ENCODE measurements around the gene TMEM154. TPM values are rescaled to one million over a fixed set of nuclear protein-coding genes. Genes with fewer than 3 reads are reported as not detected.

TMEM154 gene
- total RNA-seq, 1 experiment from 2014 or later, result 41.5 TPM

GRCh38 chr4:152607178-152607577, 72.6 kb downstream of the TMEM154 start:
- Mint-ChIP-seq H3K9me3 (ENCODE audit: unreplicated experiment) (no peaks in the 10 kb centered on the region), H3K27me3 (ENCODE audit: insufficient read depth, unreplicated experiment) (no peaks in the 10 kb centered on the region), H3K4me1 (ENCODE audit: insufficient read depth, unreplicated experiment) (no peaks in the 10 kb centered on the region), H3K4me3 (ENCODE audit: unreplicated experiment) (no peak overlapping the region), H3K27ac (ENCODE audit: low read depth, unreplicated experiment) (no peak overlapping the region), H3K36me3 (ENCODE audit: insufficient read depth, unreplicated experiment) (no peaks in the 10 kb centered on the region)
- no peak for TF ChIP-seq CTCF (IDR thresholded peaks at IDR 0.05; ENCODE audit: unreplicated experiment)
- POLR2A ChIA-PET, result interaction anchor here (0.6 to 1.2 kb wide), 3 partner anchors 8 to 134 kb away, joined by 3 read pairs; no protein-coding TSS in a partner anchor
- CTCF ChIA-PET, result no interaction called here
- no TSS peak for BruUV-seq (replicated peaks)
- intact Hi-C loops (cut with micrococcal nuclease), result no loop called here
- no peak for DNase-seq (ENCODE audit: unreplicated experiment)

- no TSS peak for BruUV-seq (replicated peaks)
- H3K27me3 Mint-ChIP-seq (ENCODE audit: insufficient read depth, unreplicated experiment), result no peaks in the 10 kb centered on the region
- H3K27ac Mint-ChIP-seq (ENCODE audit: low read depth, unreplicated experiment), result no peak overlapping the region
- ChIA-PET POLR2A (interaction anchor here (0.6 to 1.2 kb wide), 4 partner anchors 8 to 134 kb away, joined by 3 to 4 read pairs (median 3); no protein-coding TSS in a partner anchor), CTCF (interaction anchor here (0.6 to 0.8 kb wide), 3 partner anchors 18 to 106 kb away, joined by 3 to 4 read pairs (median 3); no protein-coding TSS in a partner anchor)
- TF ChIP-seq CTCF (IDR thresholded peaks at IDR 0.05; ENCODE audit: unreplicated experiment), result no peak
- no peaks in the 10 kb centered on the region for H3K9me3 Mint-ChIP-seq (ENCODE audit: unreplicated experiment)
- H3K4me3 Mint-ChIP-seq (ENCODE audit: unreplicated experiment), result no peak overlapping the region
- H3K36me3 Mint-ChIP-seq (ENCODE audit: insufficient read depth, unreplicated experiment), result no peaks in the 10 kb centered on the region
- intact Hi-C loops (cut with micrococcal nuclease), result no loop called here
- no peak for DNase-seq (ENCODE audit: unreplicated experiment)
- H3K4me1 Mint-ChIP-seq (ENCODE audit: insufficient read depth, unreplicated experiment), result no peaks in the 10 kb centered on the region
These were observed 73.0 kb downstream of the TMEM154 start for GRCh38 chr4:152606753-152607152.

- CTCF ChIA-PET, result interaction anchor here (0.6 kb wide), 2 partner anchors 53 to 105 kb away, joined by 3 to 4 read pairs; no protein-coding TSS in a partner anchor
- intact Hi-C loops (cut with micrococcal nuclease), result no loop called here
- Mint-ChIP-seq H3K9me3 (ENCODE audit: unreplicated experiment) (no peaks in the 10 kb centered on the region), H3K27ac (ENCODE audit: low read depth, unreplicated experiment) (no peak overlapping the region), H3K4me3 (ENCODE audit: unreplicated experiment) (no peak overlapping the region), H3K27me3 (ENCODE audit: insufficient read depth, unreplicated experiment) (no peaks in the 10 kb centered on the region), H3K4me1 (ENCODE audit: insufficient read depth, unreplicated experiment) (no peaks in the 10 kb centered on the region), H3K36me3 (ENCODE audit: insufficient read depth, unreplicated experiment) (no peaks in the 10 kb centered on the region)
- DNase-seq (ENCODE audit: unreplicated experiment), result no peak
- POLR2A ChIA-PET, result interaction anchor here (0.7 kb wide), 1 partner anchor 9 kb away, joined by 4 read pairs; no protein-coding TSS in a partner anchor
- no TSS peak for BruUV-seq (replicated peaks)
- TF ChIP-seq CTCF (IDR thresholded peaks at IDR 0.05; ENCODE audit: unreplicated experiment), result no peak
These were observed 74.0 kb downstream of the TMEM154 start for GRCh38 chr4:152605641-152606335.

- no peak overlapping the region for H3K27ac Mint-ChIP-seq (ENCODE audit: low read depth, unreplicated experiment)
- TF ChIP-seq CTCF (IDR thresholded peaks at IDR 0.05; ENCODE audit: unreplicated experiment), result no peak
- no peaks in the 10 kb centered on the region for H3K27me3 Mint-ChIP-seq (ENCODE audit: insufficient read depth, unreplicated experiment)
- intact Hi-C loops (cut with micrococcal nuclease), result no loop called here
- BruUV-seq (replicated peaks), result no TSS peak
- no peaks in the 10 kb centered on the region for H3K36me3 Mint-ChIP-seq (ENCODE audit: insufficient read depth, unreplicated experiment)
- no peak for DNase-seq (ENCODE audit: unreplicated experiment)
- H3K4me3 Mint-ChIP-seq (ENCODE audit: unreplicated experiment), result no peak overlapping the region
- ChIA-PET CTCF (no interaction called here), POLR2A (no interaction called here)
- no peaks in the 10 kb centered on the region for H3K4me1 Mint-ChIP-seq (ENCODE audit: insufficient read depth, unreplicated experiment)
- no peaks in the 10 kb centered on the region for H3K9me3 Mint-ChIP-seq (ENCODE audit: unreplicated experiment)
These were observed 74.8 kb downstream of the TMEM154 start for GRCh38 chr4:152605031-152605430.
